DOHH2 (cell line): ENCODE measurements around the gene DSTN.

Source experiments
- H3F3A ChIP-seq: fragments of 200-600 bp; sonication (generic), shearing (Covaris generic); 2 replicates; pipeline ENCODE4 v1.6.0; 2016; ENCODE audit warnings: antibody characterized with exemption, mild to moderate bottlenecking; ENCODE audit not compliant: control insufficient read depth, insufficient read depth
- H3K27ac ChIP-seq: fragments of 200-600 bp; sonication (generic); 2 replicates; pipeline ENCODE4 v1.5.1; 2014; ENCODE audit warnings: low read depth, mild to moderate bottlenecking, low read length, moderate library complexity
- H3K27me3 ChIP-seq: fragments of 200-600 bp; sonication (generic); 2 replicates; pipeline ENCODE4 v1.6.1; 2014; ENCODE audit warnings: mild to moderate bottlenecking, low read length, mixed read lengths; ENCODE audit not compliant: control insufficient read depth
- H3K36me3 ChIP-seq: fragments of 200-600 bp; sonication (generic); 2 replicates; pipeline ENCODE4 v1.6.1; 2014; ENCODE audit warnings: mild to moderate bottlenecking, low read length, moderate library complexity, mixed read lengths; ENCODE audit not compliant: control insufficient read depth
- H3K4me1 ChIP-seq: fragments of 200-600 bp; sonication (generic); 2 replicates; pipeline ENCODE4 v1.6.1; 2014; ENCODE audit warnings: mild to moderate bottlenecking, low read length, mixed read lengths; ENCODE audit not compliant: control insufficient read depth
- H3K4me2 ChIP-seq: fragments of 200-600 bp; sonication (generic); 2 replicates; pipeline ENCODE4 v1.6.0; 2014; ENCODE audit warnings: mild to moderate bottlenecking, low read length, moderate library complexity
- H3K4me3 ChIP-seq: fragments of 200-600 bp; sonication (generic); 2 replicates; pipeline ENCODE4 v1.5.1; 2014; ENCODE audit warnings: mild to moderate bottlenecking, low read length, mixed read lengths
- H3K79me2 ChIP-seq: fragments of 200-600 bp; sonication (generic); 2 replicates; pipeline ENCODE4 v1.6.1; 2014; ENCODE audit warnings: mild to moderate bottlenecking, low read length, mixed read lengths; ENCODE audit not compliant: control insufficient read depth
- H3K9me2 ChIP-seq: fragments of 200-600 bp; sonication (generic); replicated peaks from 2 replicates; pipeline ENCODE4 v1.6.1; 2014; ENCODE audit warnings: mild to moderate bottlenecking, low read length, mixed read lengths; ENCODE audit not compliant: control insufficient read depth
- H3K9me3 ChIP-seq: fragments of 200-600 bp; sonication (generic); 2 replicates; pipeline ENCODE4 v1.6.1; 2014; ENCODE audit warnings: antibody characterized with exemption, low read length, mixed read lengths; ENCODE audit not compliant: control insufficient read depth, insufficient read depth
- H4K20me1 ChIP-seq: fragments of 200-600 bp; sonication (generic); 2 replicates; pipeline ENCODE4 v1.6.0; 2014; ENCODE audit warnings: low read depth, mild to moderate bottlenecking, antibody characterized with exemption, low read length, moderate library complexity; ENCODE audit not compliant: control insufficient read depth, insufficient read depth
- EZH2phosphoT487 ChIP-seq: fragments of 200-600 bp; sonication (generic); IDR thresholded peaks from 2 replicates; pipeline ENCODE4 v1.6.1; 2017; ENCODE audit warnings: borderline replicate concordance, mild to moderate bottlenecking, antibody characterized with exemption, low read length, moderate library complexity, mixed read lengths
- TF ChIP-seq, protein P1 (sequence below): fragments of 200-600 bp; sonication (generic); IDR thresholded peaks from one replicate; pipeline ENCODE4 v1.5.1; 2014; ENCODE audit warnings: antibody characterized with exemption, mild to moderate bottlenecking, low read depth, low read length; ENCODE audit not compliant: poor library complexity, severe bottlenecking

The DSTN gene

DNA sequence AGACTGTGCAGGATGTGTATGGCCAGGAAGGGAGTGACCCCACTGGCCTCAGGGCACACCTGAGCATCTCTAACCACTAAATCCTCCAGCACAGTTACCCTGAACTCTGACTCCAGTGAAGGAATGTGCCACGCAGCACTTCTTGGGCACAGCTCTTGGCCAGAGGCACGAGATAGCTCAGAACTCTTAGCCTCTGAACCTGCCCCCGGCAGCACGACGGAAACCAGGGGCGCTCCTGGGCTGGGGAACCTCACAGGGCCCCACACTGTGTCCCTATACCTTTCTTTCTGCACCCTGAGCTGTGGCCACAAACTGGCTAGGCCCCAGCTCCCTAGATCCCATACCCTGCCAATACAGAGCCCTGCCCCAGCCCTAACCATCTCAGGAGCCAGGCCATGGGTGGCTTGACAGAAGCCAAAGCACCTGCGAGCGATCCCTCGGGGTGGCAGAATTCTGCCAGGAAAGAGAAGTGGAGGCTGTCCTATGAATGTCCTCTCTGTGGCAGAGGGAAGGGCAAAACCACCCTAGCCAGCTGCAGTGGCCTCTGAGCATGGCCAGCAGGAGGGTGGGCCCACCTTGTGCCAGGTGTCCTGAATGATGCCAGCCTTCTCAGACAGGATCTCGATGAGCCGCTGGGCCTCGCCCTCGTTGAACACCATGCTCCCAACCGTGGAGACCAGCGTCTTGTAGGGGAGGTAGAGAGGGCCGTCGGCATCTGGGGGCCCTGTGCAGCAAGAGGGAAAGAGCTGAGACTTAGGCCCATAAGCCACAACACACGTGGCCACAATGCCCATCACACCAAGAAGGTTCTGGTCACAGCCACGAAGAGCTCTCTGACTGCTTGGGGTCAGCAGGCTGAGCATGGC, 72.8 kb downstream of the DSTN start:
- no peaks in the 10 kb centered on the region for H3K79me2 ChIP-seq
- no peaks in the 10 kb centered on the region; the same call in 1 of the 2 replicates for H3K36me3 ChIP-seq
- no peaks in the 10 kb centered on the region for H4K20me1 ChIP-seq
- H3K27me3 ChIP-seq, result no peaks in the 10 kb centered on the region
- no peaks in the 10 kb centered on the region for H3K9me3 ChIP-seq
- H3K4me3 ChIP-seq, result no peak overlapping the region
- no peaks in the 10 kb centered on the region for H3K9me2 ChIP-seq
- no peak overlapping the region for H3K4me2 ChIP-seq
- no peak overlapping the region for H3K27ac ChIP-seq
- TF ChIP-seq EZH2phosphoT487, result no peak
- TF ChIP-seq, protein P1, sequence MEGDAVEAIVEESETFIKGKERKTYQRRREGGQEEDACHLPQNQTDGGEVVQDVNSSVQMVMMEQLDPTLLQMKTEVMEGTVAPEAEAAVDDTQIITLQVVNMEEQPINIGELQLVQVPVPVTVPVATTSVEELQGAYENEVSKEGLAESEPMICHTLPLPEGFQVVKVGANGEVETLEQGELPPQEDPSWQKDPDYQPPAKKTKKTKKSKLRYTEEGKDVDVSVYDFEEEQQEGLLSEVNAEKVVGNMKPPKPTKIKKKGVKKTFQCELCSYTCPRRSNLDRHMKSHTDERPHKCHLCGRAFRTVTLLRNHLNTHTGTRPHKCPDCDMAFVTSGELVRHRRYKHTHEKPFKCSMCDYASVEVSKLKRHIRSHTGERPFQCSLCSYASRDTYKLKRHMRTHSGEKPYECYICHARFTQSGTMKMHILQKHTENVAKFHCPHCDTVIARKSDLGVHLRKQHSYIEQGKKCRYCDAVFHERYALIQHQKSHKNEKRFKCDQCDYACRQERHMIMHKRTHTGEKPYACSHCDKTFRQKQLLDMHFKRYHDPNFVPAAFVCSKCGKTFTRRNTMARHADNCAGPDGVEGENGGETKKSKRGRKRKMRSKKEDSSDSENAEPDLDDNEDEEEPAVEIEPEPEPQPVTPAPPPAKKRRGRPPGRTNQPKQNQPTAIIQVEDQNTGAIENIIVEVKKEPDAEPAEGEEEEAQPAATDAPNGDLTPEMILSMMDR, result no peak
- no peaks in the 10 kb centered on the region for H3F3A ChIP-seq
- H3K4me1 ChIP-seq, result peaks cover 10% of the 10 kb centered on the region

DNA sequence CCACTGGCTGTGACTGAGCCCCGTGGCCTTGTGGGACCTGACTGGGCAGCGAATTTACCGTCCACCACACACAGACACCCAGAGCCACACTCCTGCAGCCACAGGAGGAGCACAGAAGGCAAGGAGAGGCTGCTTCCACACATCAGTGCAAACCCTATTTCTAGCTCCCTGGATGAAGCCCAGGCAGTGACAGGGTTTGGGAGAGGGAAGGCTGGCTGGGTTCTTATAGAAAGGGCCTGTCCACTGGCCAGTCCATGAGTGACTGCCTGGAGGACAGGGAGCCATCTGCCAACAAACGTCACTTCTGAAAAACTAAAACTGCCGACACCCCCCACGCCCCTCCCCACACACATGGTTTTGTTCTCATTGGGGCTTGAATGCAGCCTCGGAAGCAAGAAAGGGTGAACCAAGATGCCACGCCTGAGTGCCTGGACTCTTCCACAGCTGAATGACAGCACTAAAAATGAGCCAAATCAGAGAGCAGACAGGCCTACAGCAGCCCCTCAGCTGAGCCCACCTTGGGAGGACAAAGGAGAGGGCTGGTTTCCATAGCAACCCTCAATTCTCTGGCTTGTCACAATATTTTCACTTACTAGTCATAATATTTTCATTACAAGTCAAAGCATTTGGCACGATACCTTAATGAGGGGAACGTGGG, 73.8 kb downstream of the DSTN start:
- Histone ChIP-seq H3K79me2 (no peaks in the 10 kb centered on the region), H3K27ac (no peak overlapping the region), H3K27me3 (no peaks in the 10 kb centered on the region), H3F3A (no peaks in the 10 kb centered on the region), H3K4me3 (no peak overlapping the region), H3K4me2 (no peak overlapping the region), H3K9me3 (no peaks in the 10 kb centered on the region), H3K9me2 (no peaks in the 10 kb centered on the region), H3K4me1 (peaks cover 10% of the 10 kb centered on the region), H4K20me1 (no peaks in the 10 kb centered on the region), H3K36me3 (no peaks in the 10 kb centered on the region; the same call in 1 of the 2 replicates)
- TF ChIP-seq, protein P1, result no peak
- TF ChIP-seq EZH2phosphoT487, result no peak

DNA sequence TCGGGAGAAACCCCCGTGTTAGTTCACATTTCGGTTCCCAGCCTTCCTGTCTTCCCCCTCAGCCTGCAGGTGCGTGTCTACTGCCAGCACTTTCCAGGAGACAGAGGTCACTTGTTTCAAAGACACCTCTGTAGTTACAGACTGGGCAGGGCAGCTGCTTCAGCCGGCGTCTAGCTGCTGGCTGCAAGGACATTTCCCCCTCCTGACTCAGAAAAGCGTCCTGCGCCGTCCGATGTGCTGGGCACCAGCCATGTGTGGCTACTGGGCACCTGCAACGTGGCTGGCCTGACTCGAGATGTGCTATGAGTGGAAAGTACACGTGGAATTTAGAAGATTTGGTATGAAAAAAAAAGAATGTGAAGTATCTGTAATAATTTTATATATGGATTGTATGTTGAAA, 74.6 kb downstream of the DSTN start:
- H3K4me2 ChIP-seq, result no peak overlapping the region
- no peaks in the 10 kb centered on the region for H3K79me2 ChIP-seq
- peaks cover 17% of the 10 kb centered on the region for H3K4me1 ChIP-seq
- H3K36me3 ChIP-seq, result no peaks in the 10 kb centered on the region
- H3K27ac ChIP-seq, result no peak overlapping the region
- TF ChIP-seq EZH2phosphoT487, result no peak
- TF ChIP-seq, protein P1, result no peak
- H3K9me2 ChIP-seq, result no peaks in the 10 kb centered on the region
- no peaks in the 10 kb centered on the region for H3K9me3 ChIP-seq
- H3F3A ChIP-seq, result no peaks in the 10 kb centered on the region
- no peaks in the 10 kb centered on the region for H3K27me3 ChIP-seq
- H4K20me1 ChIP-seq, result no peaks in the 10 kb centered on the region
- no peak overlapping the region for H3K4me3 ChIP-seq
